Vagina (tissue), 2 donors: Measurements from ENCODE around the gene TNRC6C.

Source experiments
- POLR2A ChIP-seq, 2 donors: fragments of 450-650 bp; IDR thresholded peaks; one replicate each; pipeline ENCODE4 v1.6.1; 2017; ENCODE audit warnings: antibody characterized with exemption in 2 of 2, mild to moderate bottlenecking in 2 of 2, moderate library complexity in 2 of 2
- POLR2AphosphoS5 ChIP-seq, 2 donors: sonication (generic); formaldehyde crosslinking; IDR thresholded peaks; one replicate each; pipeline ENCODE4 v1.9.0; 2017; ENCODE audit warnings: antibody characterized with exemption in 2 of 2, mild to moderate bottlenecking in 2 of 2, low read depth in 1 of 2; ENCODE audit not compliant: insufficient read depth in 1 of 2
- TF ChIP-seq, protein P1 (sequence below), 3 experiments: fragments of 450-650 bp in 2 of 3; fragments of 200-600 bp in 1 of 3; sonication (generic) in 1 of 3; IDR thresholded peaks; one replicate each; pipeline ENCODE4 v1.5.1; 2017 to 2019; ENCODE audit warnings: antibody characterized with exemption in 3 of 3, mild to moderate bottlenecking in 2 of 3, moderate library complexity in 2 of 3

DNA sequence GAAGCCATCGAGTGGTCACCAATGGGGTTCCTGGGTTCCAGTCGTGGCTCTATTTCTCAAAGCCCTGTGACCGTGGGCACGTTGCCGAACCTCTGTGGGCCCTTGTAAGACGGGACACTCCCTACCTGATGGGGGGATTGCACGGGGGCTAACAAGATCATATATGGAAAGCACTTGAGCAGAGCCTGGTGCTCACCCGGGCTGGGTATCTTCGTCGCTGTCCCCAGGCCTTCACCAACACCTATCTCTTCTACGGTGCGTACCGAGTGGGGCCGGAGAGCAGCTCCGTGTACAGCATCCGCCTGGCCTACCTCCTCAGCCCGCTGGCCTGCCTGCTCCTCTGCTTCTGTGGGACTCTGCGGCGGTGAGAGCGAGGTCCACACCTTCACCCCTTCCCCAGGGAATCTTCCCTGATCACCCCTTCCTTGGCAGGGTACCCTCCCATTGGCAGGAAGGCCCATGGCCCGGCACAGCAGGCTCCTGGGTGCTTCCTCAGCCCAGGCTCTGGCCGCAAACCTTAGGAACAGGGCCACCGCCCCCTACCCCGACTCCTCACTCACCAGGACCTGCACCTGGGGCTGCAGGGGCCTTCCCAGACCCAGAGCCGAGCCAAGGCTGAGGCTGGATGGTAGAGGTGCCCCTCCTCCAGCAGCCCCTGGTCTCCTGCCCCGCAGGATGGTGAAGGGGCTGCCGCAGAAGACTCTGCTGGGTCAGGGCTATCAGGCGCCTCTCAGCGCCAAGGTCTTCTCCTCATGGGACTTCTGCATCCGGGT is 174.9 kb downstream of the TNRC6C start:
- no peak for TF ChIP-seq POLR2AphosphoS5 (IDR thresholded peaks at IDR 0.05; ENCODE audit: insufficient read depth in 1 of 2, low read depth in 1 of 2)
- TF ChIP-seq, protein P1, sequence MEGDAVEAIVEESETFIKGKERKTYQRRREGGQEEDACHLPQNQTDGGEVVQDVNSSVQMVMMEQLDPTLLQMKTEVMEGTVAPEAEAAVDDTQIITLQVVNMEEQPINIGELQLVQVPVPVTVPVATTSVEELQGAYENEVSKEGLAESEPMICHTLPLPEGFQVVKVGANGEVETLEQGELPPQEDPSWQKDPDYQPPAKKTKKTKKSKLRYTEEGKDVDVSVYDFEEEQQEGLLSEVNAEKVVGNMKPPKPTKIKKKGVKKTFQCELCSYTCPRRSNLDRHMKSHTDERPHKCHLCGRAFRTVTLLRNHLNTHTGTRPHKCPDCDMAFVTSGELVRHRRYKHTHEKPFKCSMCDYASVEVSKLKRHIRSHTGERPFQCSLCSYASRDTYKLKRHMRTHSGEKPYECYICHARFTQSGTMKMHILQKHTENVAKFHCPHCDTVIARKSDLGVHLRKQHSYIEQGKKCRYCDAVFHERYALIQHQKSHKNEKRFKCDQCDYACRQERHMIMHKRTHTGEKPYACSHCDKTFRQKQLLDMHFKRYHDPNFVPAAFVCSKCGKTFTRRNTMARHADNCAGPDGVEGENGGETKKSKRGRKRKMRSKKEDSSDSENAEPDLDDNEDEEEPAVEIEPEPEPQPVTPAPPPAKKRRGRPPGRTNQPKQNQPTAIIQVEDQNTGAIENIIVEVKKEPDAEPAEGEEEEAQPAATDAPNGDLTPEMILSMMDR (IDR thresholded peaks at IDR 0.05): no peak
- TF ChIP-seq POLR2A (IDR thresholded peaks at IDR 0.05): no peak
